AG04449 (cell line): ENCODE results near the gene DNAJC25.

Experiments used
- CTCF ChIA-PET: fragments of 350-600 bp; formaldehyde crosslinking; extraction: SDS; loops from one replicate; lab custom pipeline; 2021; ENCODE audit warnings: antibody characterized with exemption; lab: Yijun Ruan, JAX
- POLR2A ChIA-PET: fragments of 400-600, 350-600 bp; formaldehyde crosslinking; extraction: SDS; loops from one replicate; lab custom pipeline; 2020; ENCODE audit warnings: antibody characterized with exemption, inconsistent platforms; lab: Yijun Ruan, JAX
- DNase-seq: peaks from one replicate; pipeline ENCODE4 v3.0.0-alpha.2; 2010; ENCODE audit warnings: low read depth, low spot score
- H3K4me3 ChIP-seq: 2 replicates; pipeline ENCODE4 v1.5.1; 2011; ENCODE audit warnings: low read depth, mild to moderate bottlenecking, control low read depth, low read length
- CTCF ChIP-seq: IDR thresholded peaks from one replicate; pipeline ENCODE4 v1.5.1; 2011; ENCODE audit warnings: mild to moderate bottlenecking, moderate library complexity, low read length, control low read depth, inconsistent platforms; ENCODE audit not compliant: insufficient read depth; ENCODE audit errors: missing control alignments

The DNAJC25 gene

GRCh38 chr9:111598733-111599091 lies 32.4 kb upstream of the DNAJC25 start:
- no peak for TF ChIP-seq CTCF
- H3K4me3 ChIP-seq = peak overlapping the region; percentile 72
- ChIA-PET CTCF (interaction anchor here (0.8 to 3.3 kb wide), 18 partner anchors 14 to 763 kb away, joined by 3 to 15 read pairs (median 4); no protein-coding TSS in a partner anchor), POLR2A (interaction anchor here (0.7 to 1.0 kb wide), 3 partner anchors 13 to 171 kb away, joined by 3 to 4 read pairs (median 4); no protein-coding TSS in a partner anchor)
- DNase-seq = no peak

DNA sequence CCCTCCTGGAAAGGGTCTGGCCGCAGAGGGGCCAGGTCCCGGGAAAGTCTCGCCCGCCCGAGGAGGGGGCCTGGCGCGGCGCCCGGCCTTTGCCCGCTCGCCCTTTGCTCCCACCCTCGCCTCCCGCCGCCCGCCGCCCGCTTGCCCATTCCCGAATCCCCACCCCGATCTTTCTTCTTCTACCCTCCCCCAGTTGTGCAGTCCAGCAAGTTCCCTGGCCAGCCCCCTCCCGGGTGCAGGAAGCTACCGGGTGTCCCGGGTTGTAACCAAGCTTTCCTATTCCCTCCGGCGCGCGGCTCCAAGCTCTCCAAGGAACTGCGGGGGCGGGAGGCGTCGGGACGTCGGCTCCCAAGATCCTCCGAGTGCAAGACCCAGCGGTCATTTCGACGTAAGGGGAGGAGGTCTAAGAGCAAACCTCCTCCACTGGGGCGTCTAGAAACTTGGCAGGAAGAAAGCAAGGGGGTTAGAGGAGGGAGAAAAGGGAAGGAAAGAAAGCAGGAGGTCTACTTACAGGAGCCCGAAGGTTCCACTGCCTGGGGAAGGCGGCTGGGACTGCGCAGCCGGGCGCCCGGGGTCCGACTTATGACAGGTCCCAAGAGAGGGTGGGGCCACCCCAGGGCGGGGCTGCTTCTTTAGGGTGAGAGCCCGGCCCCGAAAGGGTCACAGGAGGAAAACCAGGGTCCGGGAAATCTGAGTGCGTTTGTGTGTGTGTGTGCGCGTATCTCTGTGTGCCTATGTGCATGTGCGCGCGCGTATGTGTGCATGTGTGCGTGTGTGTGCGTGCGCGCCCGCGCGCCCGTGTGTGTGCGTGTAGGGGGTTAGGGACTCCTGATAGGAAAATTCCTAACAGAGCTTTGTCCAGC lies 31.8 kb upstream of the DNAJC25 start, which contains the start of gene PTGR1:
Gene PTGR1 (minus strand): TSS at position 556 of the 863 bp plus-strand sequence. CDS start 2,225 bp downstream, outside the sequence.
- peak; percentile 38 for DNase-seq
- no peak for TF ChIP-seq CTCF
- POLR2A ChIA-PET = interaction anchor here (0.6 to 0.7 kb wide), 4 partner anchors 12 to 1765 kb away, joined by 3 to 4 read pairs (median 4); no protein-coding TSS in a partner anchor
- CTCF ChIA-PET = interaction anchor here (1.1 to 3.3 kb wide), 8 partner anchors 20 to 762 kb away, joined by 3 to 15 read pairs (median 6); no protein-coding TSS in a partner anchor
- peak within 1 kb of the TSS; percentile 72 for H3K4me3 ChIP-seq

DNA sequence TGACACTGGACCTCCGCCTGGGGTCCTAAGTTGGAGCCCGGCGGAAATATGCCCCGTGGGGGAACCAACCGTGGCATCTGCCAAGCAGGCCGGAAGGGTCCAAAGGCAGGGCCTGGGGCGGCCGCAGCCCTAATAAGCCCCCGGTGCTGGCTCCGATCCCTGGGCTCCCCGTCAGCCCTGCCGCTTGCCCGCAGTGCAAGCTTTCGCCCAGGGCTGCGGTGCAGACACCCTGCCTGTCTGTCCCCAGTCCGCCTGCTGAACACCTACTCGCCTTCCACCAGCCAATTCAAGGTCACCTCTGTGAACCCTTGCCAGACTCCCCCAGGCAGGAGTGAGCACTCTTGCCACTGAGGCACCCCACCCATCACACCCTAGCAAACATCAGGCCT lies 31.2 kb upstream of the DNAJC25 start:
- DNase-seq = no peak
- no peak for TF ChIP-seq CTCF
- ChIA-PET POLR2A (no interaction called here), CTCF (interaction anchor here (3.3 kb wide), 1 partner anchor 21 kb away, joined by 15 read pairs; no protein-coding TSS in a partner anchor)
- peak overlapping the region; percentile 72 for H3K4me3 ChIP-seq

DNA sequence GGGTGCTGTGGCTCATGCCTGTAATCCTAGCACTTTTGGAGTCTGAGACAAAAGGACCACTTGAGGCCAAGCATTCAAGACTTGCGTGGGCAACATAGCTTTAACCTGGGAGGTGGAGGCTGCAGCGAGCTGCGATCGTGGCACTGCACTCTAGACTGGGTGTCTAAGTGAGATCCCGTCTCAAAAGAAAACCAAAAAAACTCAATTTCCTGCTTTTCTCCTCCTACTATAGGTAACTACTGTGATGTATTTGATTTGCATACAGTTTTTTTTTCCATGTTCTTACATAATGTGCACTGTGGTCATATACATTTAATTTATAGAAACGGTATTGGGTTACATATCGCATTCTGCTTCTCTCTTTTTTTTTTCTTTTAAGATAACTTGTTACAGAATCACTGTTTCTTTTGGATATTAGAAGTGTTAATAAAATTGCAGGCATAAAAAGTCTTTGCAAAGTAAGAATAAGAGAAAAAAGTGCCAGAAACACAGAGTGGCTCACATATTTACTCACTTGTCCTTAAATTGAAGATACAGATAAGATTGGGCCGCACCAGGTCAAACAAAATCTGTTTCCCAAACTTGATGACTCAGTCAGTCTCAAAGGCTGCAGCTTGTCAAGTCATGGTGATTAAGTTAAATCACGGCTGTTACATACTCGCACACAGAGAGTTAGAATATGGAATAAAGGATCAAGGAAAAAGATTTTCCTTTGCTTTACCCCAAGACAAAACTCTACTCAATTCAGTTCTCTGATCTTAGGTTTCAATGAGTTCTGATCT lies 29.7 kb upstream of the DNAJC25 start:
- ChIA-PET CTCF (no interaction called here), POLR2A (no interaction called here)
- no peak for DNase-seq
- no peak for TF ChIP-seq CTCF
- no peak overlapping the region for H3K4me3 ChIP-seq

- no peak overlapping the region for H3K4me3 ChIP-seq
- no peak for DNase-seq
- ChIA-PET CTCF (interaction anchor here (1.7 kb wide), 1 partner anchor 18 kb away, joined by 5 read pairs; no protein-coding TSS in a partner anchor), POLR2A (no interaction called here)
- no peak for TF ChIP-seq CTCF
Observed at GRCh38 chr9:111603041-111603440, 28.1 kb upstream of the DNAJC25 start.
